ENCODE measurements around the gene SYCE1.

DNA sequence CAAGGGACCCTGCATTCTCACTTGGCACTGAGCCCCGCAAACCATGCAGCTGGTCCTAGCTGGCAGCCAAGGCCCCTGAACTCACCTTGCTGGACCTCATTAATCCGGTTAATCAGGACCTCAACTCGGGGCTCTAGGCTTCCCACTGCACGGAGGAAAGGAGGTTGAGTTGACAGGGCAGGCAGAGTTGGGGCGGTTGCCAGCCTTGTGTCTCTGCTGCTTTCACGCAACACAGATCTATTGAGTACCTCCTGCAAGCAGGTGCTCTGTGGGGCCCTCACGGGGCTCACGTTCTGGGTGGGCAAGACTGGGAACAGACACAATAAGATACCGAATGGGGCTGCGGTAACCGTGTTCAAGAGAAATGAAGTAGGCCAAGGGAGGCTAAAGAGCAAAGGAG lies 6.2 kb downstream of the SYCE1 start:
- TF ChIP-seq, protein P1, sequence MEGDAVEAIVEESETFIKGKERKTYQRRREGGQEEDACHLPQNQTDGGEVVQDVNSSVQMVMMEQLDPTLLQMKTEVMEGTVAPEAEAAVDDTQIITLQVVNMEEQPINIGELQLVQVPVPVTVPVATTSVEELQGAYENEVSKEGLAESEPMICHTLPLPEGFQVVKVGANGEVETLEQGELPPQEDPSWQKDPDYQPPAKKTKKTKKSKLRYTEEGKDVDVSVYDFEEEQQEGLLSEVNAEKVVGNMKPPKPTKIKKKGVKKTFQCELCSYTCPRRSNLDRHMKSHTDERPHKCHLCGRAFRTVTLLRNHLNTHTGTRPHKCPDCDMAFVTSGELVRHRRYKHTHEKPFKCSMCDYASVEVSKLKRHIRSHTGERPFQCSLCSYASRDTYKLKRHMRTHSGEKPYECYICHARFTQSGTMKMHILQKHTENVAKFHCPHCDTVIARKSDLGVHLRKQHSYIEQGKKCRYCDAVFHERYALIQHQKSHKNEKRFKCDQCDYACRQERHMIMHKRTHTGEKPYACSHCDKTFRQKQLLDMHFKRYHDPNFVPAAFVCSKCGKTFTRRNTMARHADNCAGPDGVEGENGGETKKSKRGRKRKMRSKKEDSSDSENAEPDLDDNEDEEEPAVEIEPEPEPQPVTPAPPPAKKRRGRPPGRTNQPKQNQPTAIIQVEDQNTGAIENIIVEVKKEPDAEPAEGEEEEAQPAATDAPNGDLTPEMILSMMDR (IDR thresholded peaks at IDR 0.05): no peak
- TF ChIP-seq ZFX (IDR thresholded peaks at IDR 0.05; ENCODE audit: borderline replicate concordance): no peak
